Osteoblast (primary cell): ENCODE results near the gene GAPDH. TPM values are rescaled to one million over a fixed set of nuclear protein-coding genes. Genes with fewer than 3 reads are reported as not detected.
"Not testable (repeated sequence)": the region's sequence is repeated elsewhere in the genome, so short reads cannot be mapped to it uniquely, and the experiment has no call there.

Source experiments
- DNase-seq: peaks from one replicate; pipeline ENCODE4 v3.0.0; 2011; ENCODE audit warnings: low spot score, mixed read lengths; ENCODE audit not compliant: insufficient read length; ENCODE audit errors: missing footprints
- H2AFZ ChIP-seq: 2 replicates; pipeline ENCODE4 v1.6.0; 2011; ENCODE audit warnings: mild to moderate bottlenecking, low read length
- H3K27ac ChIP-seq: 2 replicates; pipeline ENCODE4 v1.5.1; 2011; ENCODE audit warnings: mild to moderate bottlenecking, low read depth, low read length, moderate library complexity
- H3K27me3 ChIP-seq: 2 replicates; pipeline ENCODE4 v1.6.0; 2012; ENCODE audit warnings: mild to moderate bottlenecking, control low read depth, inconsistent platforms, low read length, moderate library complexity; ENCODE audit not compliant: insufficient read depth
- H3K36me3 ChIP-seq: 2 replicates; pipeline ENCODE4 v1.5.1; 2011; ENCODE audit warnings: mild to moderate bottlenecking, low read length, control low read depth, moderate library complexity; ENCODE audit not compliant: insufficient read depth
- H3K4me1 ChIP-seq: 2 replicates; pipeline ENCODE4 v1.5.1; 2011; ENCODE audit warnings: mild to moderate bottlenecking, low read length, control low read depth, moderate library complexity; ENCODE audit not compliant: insufficient read depth
- H3K4me2 ChIP-seq: 2 replicates; pipeline ENCODE4 v1.6.0; 2011; ENCODE audit warnings: mild to moderate bottlenecking, low read length; ENCODE audit not compliant: insufficient read depth
- H3K4me3 ChIP-seq: fragments of 200-600 bp; sonication (generic); 3 replicates; pipeline ENCODE4 v1.5.1; 2012; ENCODE audit warnings: mild to moderate bottlenecking, low read length, inconsistent platforms; ENCODE audit not compliant: insufficient read depth
- H3K79me2 ChIP-seq: 2 replicates; pipeline ENCODE4 v1.6.0; 2012; ENCODE audit warnings: mild to moderate bottlenecking, low read length, control low read depth, inconsistent platforms; ENCODE audit not compliant: insufficient read depth
- H3K9me3 ChIP-seq: 2 replicates; pipeline ENCODE4 v1.5.1; 2011; ENCODE audit warnings: low read depth, low read length, control low read depth
- H4K20me1 ChIP-seq: 2 replicates; pipeline ENCODE4 v1.6.0; 2012; ENCODE audit warnings: mild to moderate bottlenecking, low read length, control low read depth; ENCODE audit not compliant: insufficient read depth
- total RNA-seq: library from RNA; depleted of rRNA; stranded (reverse); fragments of >200 nt; gene quantifications from 2 replicates; pipeline ENCODE4 v1.2.3, GENCODE V29; 2012
- TF ChIP-seq, protein P1 (sequence below): IDR thresholded peaks from 2 replicates; pipeline ENCODE4 v1.5.1; 2011; ENCODE audit warnings: mild to moderate bottlenecking, low read depth, low read length, moderate library complexity; ENCODE audit errors: extremely low read depth

Gene GAPDH
- total RNA-seq, 1 donor = 5,173 TPM

- H3K9me3 ChIP-seq = no peaks in the 10 kb centered on the region
- H4K20me1 ChIP-seq = no peaks in the 10 kb centered on the region
- peak within 1 kb of the TSS; percentile 100 for H3K4me2 ChIP-seq
- peak within 1 kb of the TSS; percentile 97 for H3K27ac ChIP-seq
- TF ChIP-seq, protein P1, sequence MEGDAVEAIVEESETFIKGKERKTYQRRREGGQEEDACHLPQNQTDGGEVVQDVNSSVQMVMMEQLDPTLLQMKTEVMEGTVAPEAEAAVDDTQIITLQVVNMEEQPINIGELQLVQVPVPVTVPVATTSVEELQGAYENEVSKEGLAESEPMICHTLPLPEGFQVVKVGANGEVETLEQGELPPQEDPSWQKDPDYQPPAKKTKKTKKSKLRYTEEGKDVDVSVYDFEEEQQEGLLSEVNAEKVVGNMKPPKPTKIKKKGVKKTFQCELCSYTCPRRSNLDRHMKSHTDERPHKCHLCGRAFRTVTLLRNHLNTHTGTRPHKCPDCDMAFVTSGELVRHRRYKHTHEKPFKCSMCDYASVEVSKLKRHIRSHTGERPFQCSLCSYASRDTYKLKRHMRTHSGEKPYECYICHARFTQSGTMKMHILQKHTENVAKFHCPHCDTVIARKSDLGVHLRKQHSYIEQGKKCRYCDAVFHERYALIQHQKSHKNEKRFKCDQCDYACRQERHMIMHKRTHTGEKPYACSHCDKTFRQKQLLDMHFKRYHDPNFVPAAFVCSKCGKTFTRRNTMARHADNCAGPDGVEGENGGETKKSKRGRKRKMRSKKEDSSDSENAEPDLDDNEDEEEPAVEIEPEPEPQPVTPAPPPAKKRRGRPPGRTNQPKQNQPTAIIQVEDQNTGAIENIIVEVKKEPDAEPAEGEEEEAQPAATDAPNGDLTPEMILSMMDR = no peak
- H3K4me1 ChIP-seq = peaks cover 21% of the 10 kb centered on the region
- no peaks in the 10 kb centered on the region for H3K27me3 ChIP-seq
- peak; percentile 97 for DNase-seq
- peaks cover 23% of the 10 kb centered on the region for H3K36me3 ChIP-seq
- H3K79me2 ChIP-seq = peaks cover 47% of the 10 kb centered on the region
- H2AFZ ChIP-seq = peak within 1 kb of the TSS; percentile 95
- H3K4me3 ChIP-seq = peak within 1 kb of the TSS; percentile 81
These were observed 41.4 kb upstream of the GAPDH start, which contains the start of gene MRPL51 for GRCh38 chr12:6492838-6493496. TSS of gene MRPL51 (minus strand) at chr12:6493262. CDS start at chr12:6493136, 126 bp downstream.

- peak within 1 kb of the TSS; percentile 97 for H3K27ac ChIP-seq
- H3K9me3 ChIP-seq = no peaks in the 10 kb centered on the region
- peak within 1 kb of the TSS; percentile 100 for H3K4me2 ChIP-seq
- peaks cover 21% of the 10 kb centered on the region for H3K4me1 ChIP-seq
- DNase-seq = peak; percentile 97
- no peaks in the 10 kb centered on the region for H4K20me1 ChIP-seq
- H3K4me3 ChIP-seq = peak within 1 kb of the TSS; percentile 81
- H3K27me3 ChIP-seq = no peaks in the 10 kb centered on the region
- H3K36me3 ChIP-seq = peaks cover 23% of the 10 kb centered on the region
- TF ChIP-seq, protein P1 = no peak
- H3K79me2 ChIP-seq = peaks cover 48% of the 10 kb centered on the region
- H2AFZ ChIP-seq = peak within 1 kb of the TSS; percentile 95
These were observed 40.6 kb upstream of the GAPDH start, which contains the start of gene NCAPD2 for GRCh38 chr12:6493497-6494257. TSS of gene NCAPD2 (plus strand) at chr12:6494102. CDS start at chr12:6495099, 997 bp downstream.

DNA sequence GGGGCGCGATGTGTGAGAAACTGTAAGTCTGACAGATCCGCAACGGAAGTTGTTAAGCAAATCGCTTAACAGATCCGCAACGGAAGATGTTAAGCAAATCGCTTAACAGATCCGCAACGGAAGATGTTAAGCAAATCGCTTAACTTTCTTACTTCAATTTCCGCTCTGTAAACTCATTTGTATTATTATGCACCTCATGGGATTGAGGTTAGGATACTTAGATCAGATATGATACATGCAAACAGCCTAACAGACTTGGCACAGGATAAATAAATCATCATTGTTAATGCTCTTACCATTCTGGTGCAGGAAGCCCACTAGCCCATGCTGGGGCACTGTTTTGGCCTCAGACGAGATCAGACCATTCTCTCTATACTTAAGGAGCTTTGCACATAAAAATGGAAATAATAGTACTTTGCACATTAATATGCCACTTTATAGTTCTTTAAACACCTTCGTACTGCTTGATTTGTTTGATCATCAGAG, 40.0 kb upstream of the GAPDH start:
- no peaks in the 10 kb centered on the region for H4K20me1 ChIP-seq
- peak overlapping the region; percentile 100 for H3K4me2 ChIP-seq
- H2AFZ ChIP-seq = peak overlapping the region; percentile 88
- TF ChIP-seq, protein P1 = peak; percentile 22
- H3K4me1 ChIP-seq = peaks cover 21% of the 10 kb centered on the region
- H3K27me3 ChIP-seq = no peaks in the 10 kb centered on the region
- peak overlapping the region; percentile 81 for H3K4me3 ChIP-seq
- DNase-seq = no peak
- peaks cover 48% of the 10 kb centered on the region for H3K79me2 ChIP-seq
- no peaks in the 10 kb centered on the region for H3K9me3 ChIP-seq
- H3K36me3 ChIP-seq = peaks cover 29% of the 10 kb centered on the region
- H3K27ac ChIP-seq = peak overlapping the region; percentile 55

- TF ChIP-seq, protein P1 = no peak
- Histone ChIP-seq H3K27me3 (no peaks in the 10 kb centered on the region), H3K79me2 (peaks cover 50% of the 10 kb centered on the region), H3K27ac (peak overlapping the region; percentile 55), H3K4me2 (peak overlapping the region; percentile 100), H3K4me1 (peaks cover 21% of the 10 kb centered on the region), H4K20me1 (no peaks in the 10 kb centered on the region), H2AFZ (peak overlapping the region; percentile 88), H3K4me3 (peak overlapping the region; percentile 81), H3K36me3 (peaks cover 30% of the 10 kb centered on the region), H3K9me3 (no peaks in the 10 kb centered on the region)
- DNase-seq = no peak
These were observed 39.3 kb upstream of the GAPDH start for GRCh38 chr12:6494968-6495367.

- H3K4me1 ChIP-seq = peaks cover 16% of the 10 kb centered on the region
- H4K20me1 ChIP-seq, H3K9me3 ChIP-seq, H3K27me3 ChIP-seq, H3K4me3 ChIP-seq, DNase-seq, H3K4me2 ChIP-seq, H2AFZ ChIP-seq, H3K27ac ChIP-seq: not testable (repeated sequence)
- peaks cover 36% of the 10 kb centered on the region for H3K36me3 ChIP-seq
- H3K79me2 ChIP-seq = peaks cover 62% of the 10 kb centered on the region
These were observed 37.0 kb upstream of the GAPDH start for GRCh38 chr12:6497291-6497690.
